GM20431 (cell line): ENCODE data around the gene SMARCD2.
"Not testable (repeated sequence)": the region's sequence is repeated elsewhere in the genome, so short reads cannot be mapped to it uniquely, and the experiment has no call there.

Experiments
- in situ Hi-C: fragments of 300-500 bp; cut with MseI, MboI; formaldehyde crosslinking; loops from one replicate; pipeline ENCODE4 v1.15.0; 2020; ENCODE audit warnings: low sequenced_read_pairs; ENCODE audit not compliant: unreplicated experiment

The SMARCD2 gene

GRCh38 chr17:63842540-63843386, at the start of gene SMARCD2:
TSS of gene SMARCD2 (minus strand) at chr17:63842685. CDS start at chr17:63842674, 11 bp downstream.
- in situ Hi-C loops: loop anchor here (25.0 kb wide), 1 partner anchor 405 kb away; the partner anchor contains the start of gene CYB561

GRCh38 chr17:63889026-63889848, 46.8 kb upstream of the SMARCD2 start:
- in situ Hi-C loops: not testable (repeated sequence)

- in situ Hi-C loops: not testable (repeated sequence)
Measured at GRCh38 chr17:63885119-63885518, 42.6 kb upstream of the SMARCD2 start.

GRCh38 chr17:63882626-63883126, 40.2 kb upstream of the SMARCD2 start:
- in situ Hi-C loops: not testable (repeated sequence)

- in situ Hi-C loops: no loop called here
Measured at GRCh38 chr17:63881935-63882601, 39.6 kb upstream of the SMARCD2 start, which contains the start of gene GH2. TSS of gene GH2 (minus strand) at chr17:63881944. CDS start at chr17:63881801, 143 bp downstream.

GRCh38 chr17:63881337-63881736, 38.9 kb upstream of the SMARCD2 start:
- in situ Hi-C loops: not testable (repeated sequence)

GRCh38 chr17:63880706-63881105, 38.2 kb upstream of the SMARCD2 start:
- in situ Hi-C loops: no loop called here

GRCh38 chr17:63878413-63878812, 35.9 kb upstream of the SMARCD2 start:
- in situ Hi-C loops: not testable (repeated sequence)

GRCh38 chr17:63874693-63875092, 32.2 kb upstream of the SMARCD2 start:
- in situ Hi-C loops: not testable (repeated sequence)

- in situ Hi-C loops: not testable (repeated sequence)
Measured at GRCh38 chr17:63874061-63874626, 31.7 kb upstream of the SMARCD2 start.

- in situ Hi-C loops: not testable (repeated sequence)
Measured at GRCh38 chr17:63873577-63873976, 31.1 kb upstream of the SMARCD2 start, which contains the start of gene CSH2. TSS of gene CSH2 (minus strand) at chr17:63873677. CDS start at chr17:63873614, 63 bp downstream.

- in situ Hi-C loops: not testable (repeated sequence)
Measured at GRCh38 chr17:63871646-63872365, 29.3 kb upstream of the SMARCD2 start.

- in situ Hi-C loops: not testable (repeated sequence)
Measured at GRCh38 chr17:63870292-63870665, 27.8 kb upstream of the SMARCD2 start.

- in situ Hi-C loops: not testable (repeated sequence)
Measured at GRCh38 chr17:63869491-63870291, 27.2 kb upstream of the SMARCD2 start.

- in situ Hi-C loops: not testable (repeated sequence)
Measured at GRCh38 chr17:63866625-63867024, 24.1 kb upstream of the SMARCD2 start.

GRCh38 chr17:63859257-63859656, 16.8 kb upstream of the SMARCD2 start:
- in situ Hi-C loops: no loop called here

- in situ Hi-C loops: not testable (repeated sequence)
Measured at GRCh38 chr17:63856425-63856824, 13.9 kb upstream of the SMARCD2 start.

GRCh38 chr17:63855185-63855584, 12.7 kb upstream of the SMARCD2 start:
- in situ Hi-C loops: no loop called here
